Measurements from ENCODE around the gene LGR5.

LGR5 gene

GRCh38 chr12:71602761-71603577, 163.4 kb downstream of the LGR5 start:
- no peak overlapping the region for H3K4me3 ChIP-seq (ENCODE audit: low read length)
- no peak for DNase-seq (ENCODE audit: low read depth)
- no peak for TF ChIP-seq CTCF (conservative IDR thresholded peaks at IDR 0.05; ENCODE audit: low read depth, low read length)

DNA sequence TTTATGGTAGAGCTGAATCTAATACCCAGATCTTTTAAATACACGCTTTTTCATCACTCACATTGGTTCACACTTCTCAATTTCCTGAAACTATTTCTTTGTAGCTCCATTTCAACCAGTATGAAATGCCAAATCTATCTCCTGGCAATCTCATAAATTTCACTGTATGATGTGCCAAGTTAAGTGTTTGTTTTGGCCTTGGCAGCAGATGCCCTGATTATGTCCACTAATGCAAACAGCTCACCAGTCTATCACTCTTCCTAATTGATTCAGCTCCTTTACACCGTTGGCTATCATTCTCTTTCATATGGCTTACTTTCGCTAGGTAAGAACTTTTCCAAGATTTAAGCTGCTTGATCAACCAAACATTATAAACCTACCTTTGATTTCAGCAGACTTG, 165.4 kb downstream of the LGR5 start:
- TF ChIP-seq CTCF (conservative IDR thresholded peaks at IDR 0.05; ENCODE audit: low read depth, low read length) = no peak
- no peak for DNase-seq (ENCODE audit: low read depth)
- no peak overlapping the region for H3K4me3 ChIP-seq (ENCODE audit: low read length)

GRCh38 chr12:71607494-71608330, 168.1 kb downstream of the LGR5 start:
- no peak for TF ChIP-seq CTCF (conservative IDR thresholded peaks at IDR 0.05; ENCODE audit: low read depth, low read length)
- H3K4me3 ChIP-seq (ENCODE audit: low read length) = no peak overlapping the region
- no peak for DNase-seq (ENCODE audit: low read depth)

GRCh38 chr12:71610031-71610795, 170.6 kb downstream of the LGR5 start:
- DNase-seq (ENCODE audit: low read depth) = no peak
- no peak overlapping the region for H3K4me3 ChIP-seq (ENCODE audit: low read length)
- no peak for TF ChIP-seq CTCF (conservative IDR thresholded peaks at IDR 0.05; ENCODE audit: low read depth, low read length)

- no peak overlapping the region for H3K4me3 ChIP-seq (ENCODE audit: low read length)
- no peak for TF ChIP-seq CTCF (conservative IDR thresholded peaks at IDR 0.05; ENCODE audit: low read depth, low read length)
- no peak for DNase-seq (ENCODE audit: low read depth)
Observed at GRCh38 chr12:71621938-71622337, 182.3 kb downstream of the LGR5 start.

DNA sequence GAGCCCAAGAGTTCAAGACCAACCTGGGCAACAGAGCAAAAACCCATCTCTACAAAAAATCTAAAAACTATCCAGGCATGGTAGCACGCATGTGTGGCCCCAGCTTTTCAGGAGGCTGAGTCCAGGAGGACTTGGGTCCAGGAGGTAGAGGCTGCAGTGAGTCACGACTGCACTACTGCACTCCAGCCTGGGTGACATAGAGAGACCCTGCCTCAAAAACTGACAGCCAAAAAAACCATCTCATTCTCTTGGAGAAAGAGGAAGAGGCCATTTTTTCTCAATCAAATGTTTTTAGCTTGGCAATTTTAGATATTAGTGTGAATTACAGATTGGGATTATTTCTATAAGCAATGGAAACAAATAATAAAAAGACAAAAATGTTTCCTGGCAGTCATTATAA, 185.9 kb downstream of the LGR5 start:
- no peak for DNase-seq (ENCODE audit: low read depth)
- no peak overlapping the region for H3K4me3 ChIP-seq (ENCODE audit: low read length)
- TF ChIP-seq CTCF (conservative IDR thresholded peaks at IDR 0.05; ENCODE audit: low read depth, low read length) = no peak
